Measurements from ENCODE around the gene TAF4.

Gene TAF4

DNA sequence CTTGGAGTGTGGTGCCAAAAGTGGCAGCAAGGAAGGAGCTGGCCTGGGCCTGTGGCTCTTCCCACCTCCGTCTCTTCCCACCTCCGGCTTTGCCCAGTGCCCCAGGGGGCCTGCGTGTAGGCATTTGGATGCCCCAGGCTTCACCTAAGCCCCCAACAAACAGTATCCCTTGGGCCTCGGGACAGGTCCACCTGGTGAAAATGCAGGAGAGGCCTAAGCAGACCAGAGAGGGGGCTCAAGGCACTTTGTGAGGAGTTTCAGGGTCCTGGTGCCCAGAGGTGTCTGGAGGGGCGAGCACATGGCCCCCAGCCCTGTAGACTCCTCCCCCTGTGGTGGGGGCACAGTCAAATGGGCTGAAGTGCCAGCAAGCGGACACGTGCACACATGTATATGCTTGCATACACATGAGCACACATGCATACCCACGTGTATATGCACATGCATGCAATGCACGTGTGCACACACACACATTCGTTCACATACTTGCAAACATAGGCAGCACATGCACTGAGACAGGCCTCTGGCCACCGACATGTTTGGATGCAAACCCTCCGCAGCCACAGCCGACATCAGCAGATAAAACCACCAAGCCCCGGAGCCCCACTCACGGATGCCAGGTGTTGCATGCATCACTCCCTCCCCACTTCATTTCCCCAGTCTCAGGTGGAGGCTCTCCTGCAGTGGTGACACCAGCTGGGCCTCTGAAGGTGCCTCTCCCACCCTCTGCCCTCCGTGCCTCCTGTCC lies 124.5 kb downstream of the TAF4 start:
- no peak for DNase-seq

GRCh38 chr20:61940491-61940890 lies 125.2 kb downstream of the TAF4 start:
- no peak for DNase-seq

DNA sequence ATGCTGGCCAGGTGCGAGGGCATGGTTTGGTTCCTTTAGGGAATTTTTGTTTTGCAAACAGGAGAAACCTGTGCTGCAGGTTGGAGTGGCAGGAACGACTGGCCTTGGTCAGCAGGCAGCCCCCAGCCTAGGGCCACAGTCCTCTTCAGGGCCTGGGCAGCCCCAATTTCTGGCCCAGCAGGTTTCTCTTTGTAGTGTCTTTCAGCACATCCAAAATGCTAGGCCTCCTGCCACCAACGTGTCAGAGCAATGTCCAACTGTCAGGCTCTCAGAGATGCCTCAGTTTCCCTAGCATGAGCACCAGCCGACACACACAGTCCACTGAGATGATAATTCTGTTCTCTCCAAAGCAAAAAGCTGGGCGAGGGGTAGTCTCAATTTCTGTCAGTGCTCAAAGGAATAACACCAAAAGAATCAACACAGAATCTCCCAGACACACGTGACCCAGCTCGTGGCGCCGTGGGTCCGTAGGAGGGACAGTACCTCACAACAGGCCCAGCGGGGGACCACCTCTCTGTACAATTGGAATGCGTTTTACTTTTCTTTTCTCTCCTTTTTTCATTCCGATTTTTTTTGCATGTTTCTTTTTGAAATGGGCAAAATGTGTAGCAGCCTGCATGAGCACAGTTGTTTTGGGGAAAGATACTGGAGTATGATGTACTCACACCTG lies 125.9 kb downstream of the TAF4 start:
- DNase-seq: no peak

GRCh38 chr20:61938839-61939690 lies 126.6 kb downstream of the TAF4 start:
- DNase-seq: no peak

- no peak for DNase-seq
These were observed 127.5 kb downstream of the TAF4 start for GRCh38 chr20:61937963-61938838.

DNA sequence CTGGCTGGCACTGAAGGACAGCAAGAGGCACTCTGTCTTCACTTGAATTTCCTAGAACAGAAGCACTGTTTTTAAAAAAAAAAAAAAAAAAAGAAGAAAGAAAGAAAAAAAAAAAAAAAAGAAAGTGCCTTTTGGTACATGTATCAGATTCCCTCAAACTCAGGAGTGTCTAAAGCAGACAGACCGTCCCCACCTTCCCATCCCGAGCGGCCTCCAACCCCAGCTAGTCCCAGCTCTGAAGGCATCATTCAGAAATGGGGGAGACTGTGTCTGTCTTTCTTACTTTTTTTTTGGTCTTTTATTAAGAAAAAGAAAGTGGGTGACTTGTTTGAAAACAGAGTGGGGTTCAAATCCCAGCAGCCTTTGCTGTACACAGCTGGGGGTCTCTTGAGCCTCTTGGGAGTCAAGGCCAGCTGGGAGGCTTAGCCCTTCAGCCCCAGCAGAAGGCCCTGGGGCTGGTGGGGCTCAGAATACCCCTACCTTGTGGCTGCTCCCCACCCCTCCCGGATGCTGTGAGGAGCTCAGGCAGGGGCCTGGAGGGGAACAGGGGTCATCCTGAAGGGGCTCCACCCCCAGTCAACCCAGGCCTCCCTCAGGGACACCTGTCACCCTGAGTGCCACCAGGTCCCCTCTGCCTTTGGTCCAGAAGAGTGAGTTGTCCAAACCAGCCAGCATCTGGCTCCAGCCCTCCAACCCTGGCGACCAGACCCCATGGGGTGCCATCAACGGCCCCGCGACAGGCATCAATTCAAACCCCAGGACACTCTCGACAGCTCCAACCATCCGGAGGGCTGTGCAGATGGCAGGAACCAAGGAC lies 128.3 kb downstream of the TAF4 start:
- no peak for DNase-seq

DNA sequence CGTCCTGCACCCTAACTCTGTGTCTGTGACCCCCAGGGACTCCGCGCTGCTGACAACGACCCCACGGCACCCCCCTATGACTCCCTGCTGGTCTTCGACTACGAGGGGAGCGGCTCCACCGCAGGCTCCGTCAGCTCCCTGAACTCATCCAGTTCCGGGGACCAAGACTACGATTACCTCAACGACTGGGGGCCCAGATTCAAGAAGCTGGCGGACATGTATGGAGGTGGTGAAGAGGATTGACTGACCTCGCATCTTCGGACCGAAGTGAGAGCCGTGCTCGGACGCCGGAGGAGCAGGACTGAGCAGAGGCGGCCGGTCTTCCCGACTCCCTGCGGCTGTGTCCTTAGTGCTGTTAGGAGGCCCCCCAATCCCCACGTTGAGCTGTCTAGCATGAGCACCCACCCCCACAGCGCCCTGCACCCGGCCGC lies 129.0 kb downstream of the TAF4 start:
- DNase-seq: no peak

DNA sequence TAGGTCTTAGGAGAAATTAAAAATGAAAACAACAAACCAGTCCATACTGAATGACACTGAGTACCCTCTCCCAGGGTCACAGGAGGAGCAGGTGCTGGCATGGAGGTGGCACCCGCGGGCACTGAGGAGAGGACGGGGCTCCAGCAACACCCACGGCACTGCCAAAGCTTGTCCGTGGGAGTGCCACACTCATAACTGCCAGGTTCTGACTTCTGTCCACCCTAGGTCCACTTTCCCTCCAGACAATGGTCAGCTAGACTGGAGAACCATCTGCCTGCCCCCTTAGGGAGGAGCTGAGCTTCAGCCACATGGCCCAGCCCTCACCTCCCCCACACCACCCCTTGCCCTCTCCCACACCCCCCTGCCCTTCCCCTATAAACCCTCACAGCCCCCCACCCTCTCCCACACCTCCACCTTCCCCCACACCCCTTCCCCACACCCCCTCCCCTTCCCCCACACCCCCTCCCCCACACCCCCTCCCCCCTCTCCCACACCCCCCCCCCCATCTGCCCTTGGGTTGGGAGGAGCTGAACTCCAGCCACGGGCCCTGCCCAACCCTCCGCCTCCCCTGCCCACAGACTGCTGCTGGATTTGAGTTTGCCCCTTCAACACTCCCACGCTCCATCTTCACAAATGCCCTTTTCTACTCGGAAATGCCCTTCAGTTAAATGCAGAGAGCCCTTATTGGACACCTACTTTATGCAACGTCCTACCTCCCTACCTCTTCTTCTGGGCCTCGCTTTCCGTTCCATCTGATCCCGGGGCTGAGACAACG lies 129.6 kb downstream of the TAF4 start:
- no peak for DNase-seq

DNA sequence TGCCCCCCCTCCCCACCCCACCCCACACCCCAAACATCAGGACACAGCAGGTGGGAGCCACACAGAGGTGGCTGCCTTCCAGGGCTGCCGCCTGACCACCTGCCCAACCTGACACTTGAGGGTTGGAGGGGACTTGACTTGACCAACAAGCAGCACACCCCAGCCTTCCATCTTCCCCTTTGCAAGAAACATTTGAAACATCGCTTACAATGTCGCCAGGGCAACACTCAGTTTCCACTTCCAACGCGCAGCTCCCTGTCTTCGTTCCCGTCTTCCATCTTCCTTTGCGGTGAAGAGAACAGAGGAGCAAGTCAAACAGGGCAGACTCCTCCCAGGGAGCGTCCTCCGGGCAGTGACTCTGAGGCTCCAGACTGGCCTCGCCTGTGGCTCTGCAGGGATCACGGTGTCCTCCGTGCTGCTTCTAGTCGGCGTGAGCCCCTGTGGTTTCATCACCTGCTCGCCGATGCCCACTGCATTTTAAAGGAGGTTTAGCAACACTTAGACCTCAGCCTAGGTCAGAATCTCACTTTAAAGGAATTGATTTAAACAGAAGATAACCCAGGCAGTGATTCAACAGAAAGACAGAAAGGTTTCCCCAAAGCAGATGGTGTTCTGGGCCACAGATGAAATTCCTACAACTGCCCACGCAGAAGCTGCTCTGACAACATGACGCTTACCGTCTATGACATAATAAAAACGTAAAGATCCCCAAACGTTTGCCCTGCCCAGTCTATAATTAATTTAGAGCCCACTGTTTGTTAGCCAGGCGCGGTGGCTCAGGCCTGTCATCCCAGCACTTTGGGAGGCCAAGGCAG lies 130.8 kb downstream of the TAF4 start:
- DNase-seq: no peak

- DNase-seq: no peak
These were observed 131.5 kb downstream of the TAF4 start for GRCh38 chr20:61933951-61934715.

DNA sequence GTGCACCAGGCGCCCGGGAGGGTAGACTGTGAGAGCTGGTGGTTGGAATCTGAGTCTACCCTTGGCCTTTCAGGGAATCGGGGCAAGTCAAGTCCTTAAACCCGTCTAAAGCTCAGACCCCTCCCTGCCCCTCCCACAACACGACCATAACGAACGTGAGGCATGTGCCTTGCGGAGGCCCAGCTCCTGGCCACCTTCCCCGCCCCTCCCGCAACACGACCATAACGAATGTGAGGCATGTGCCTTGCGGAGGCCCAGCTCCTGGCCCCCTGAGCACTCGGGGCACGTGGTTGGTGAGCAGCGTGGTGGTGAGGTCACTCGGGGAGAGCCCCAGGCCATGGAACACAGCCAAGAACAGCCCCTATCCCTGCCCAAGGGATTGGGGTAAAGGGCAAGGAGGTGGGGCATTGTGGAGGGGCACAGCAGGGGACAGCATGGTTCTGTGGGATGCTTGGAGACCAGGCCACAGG lies 132.2 kb downstream of the TAF4 start:
- no peak for DNase-seq

DNA sequence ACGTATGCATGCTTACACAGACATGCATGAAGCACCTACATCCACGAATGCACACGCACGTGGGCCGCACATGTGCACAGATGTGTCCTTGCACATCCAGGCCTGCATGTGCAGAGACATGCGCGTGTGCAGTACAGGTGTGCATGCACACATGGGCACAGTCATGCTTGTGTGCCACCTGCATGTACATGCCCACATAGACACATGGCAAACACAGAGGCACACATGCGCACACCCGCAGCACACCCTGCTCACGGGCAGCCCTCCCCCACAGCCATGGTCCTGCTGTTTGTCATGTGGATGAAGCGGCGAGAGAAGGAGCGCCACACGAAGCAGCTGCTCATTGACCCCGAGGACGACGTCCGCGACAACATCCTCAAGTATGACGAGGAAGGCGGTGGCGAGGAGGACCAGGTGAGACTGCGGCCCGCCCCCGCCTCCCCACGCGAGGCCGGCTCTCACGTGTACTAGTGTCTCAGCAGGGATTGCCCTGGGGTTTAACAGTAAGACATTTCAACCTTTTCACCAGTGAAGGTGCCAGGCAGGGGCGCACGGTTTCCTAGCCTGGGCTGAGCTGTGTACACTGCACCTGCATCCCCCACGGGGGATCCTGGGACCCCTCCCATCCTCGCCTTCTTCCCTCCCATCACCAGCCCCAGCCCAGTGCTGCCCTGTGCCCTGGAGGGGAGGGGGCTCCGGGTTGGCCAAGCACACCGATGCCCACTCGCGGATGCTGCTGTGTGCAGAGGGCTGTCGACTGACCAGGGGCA lies 132.8 kb downstream of the TAF4 start:
- DNase-seq: no peak

GRCh38 chr20:61932199-61932592 lies 133.5 kb downstream of the TAF4 start:
- no peak for DNase-seq

DNA sequence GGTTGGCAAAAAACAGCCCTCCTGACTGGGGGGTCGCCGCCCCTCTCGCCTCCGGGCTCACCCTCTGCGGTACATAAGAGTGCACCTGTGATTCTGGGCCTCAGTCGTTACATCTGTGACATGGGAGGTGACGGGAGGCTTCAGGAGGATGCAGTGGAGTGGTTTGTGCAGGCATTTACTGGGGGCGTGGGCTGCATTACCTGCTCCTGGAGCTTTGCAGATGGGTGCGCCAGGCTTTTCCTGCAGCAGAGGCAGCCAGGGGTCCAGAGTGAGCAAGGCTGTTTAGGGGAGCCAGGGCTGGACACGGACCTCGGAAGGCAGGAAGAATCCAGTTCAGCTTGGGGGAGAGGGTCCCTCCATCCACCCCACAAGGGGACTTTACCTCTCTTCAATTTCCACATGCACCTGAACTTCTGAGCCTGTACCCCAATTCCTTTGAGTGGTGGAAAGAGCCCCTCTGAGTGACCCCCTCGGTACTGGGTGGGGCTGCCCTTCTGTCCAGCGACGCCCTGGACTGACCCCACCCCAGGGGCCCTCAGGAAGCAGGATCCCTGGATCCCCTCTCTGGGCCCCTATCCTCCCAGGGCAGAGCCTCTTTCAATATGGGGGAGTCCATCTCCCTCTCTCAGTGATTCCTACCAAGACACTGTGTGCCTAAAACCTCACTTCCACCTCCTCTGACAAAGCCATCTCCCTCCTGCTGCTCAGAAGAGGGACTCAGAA lies 134.0 kb downstream of the TAF4 start:
- no peak for DNase-seq

DNA sequence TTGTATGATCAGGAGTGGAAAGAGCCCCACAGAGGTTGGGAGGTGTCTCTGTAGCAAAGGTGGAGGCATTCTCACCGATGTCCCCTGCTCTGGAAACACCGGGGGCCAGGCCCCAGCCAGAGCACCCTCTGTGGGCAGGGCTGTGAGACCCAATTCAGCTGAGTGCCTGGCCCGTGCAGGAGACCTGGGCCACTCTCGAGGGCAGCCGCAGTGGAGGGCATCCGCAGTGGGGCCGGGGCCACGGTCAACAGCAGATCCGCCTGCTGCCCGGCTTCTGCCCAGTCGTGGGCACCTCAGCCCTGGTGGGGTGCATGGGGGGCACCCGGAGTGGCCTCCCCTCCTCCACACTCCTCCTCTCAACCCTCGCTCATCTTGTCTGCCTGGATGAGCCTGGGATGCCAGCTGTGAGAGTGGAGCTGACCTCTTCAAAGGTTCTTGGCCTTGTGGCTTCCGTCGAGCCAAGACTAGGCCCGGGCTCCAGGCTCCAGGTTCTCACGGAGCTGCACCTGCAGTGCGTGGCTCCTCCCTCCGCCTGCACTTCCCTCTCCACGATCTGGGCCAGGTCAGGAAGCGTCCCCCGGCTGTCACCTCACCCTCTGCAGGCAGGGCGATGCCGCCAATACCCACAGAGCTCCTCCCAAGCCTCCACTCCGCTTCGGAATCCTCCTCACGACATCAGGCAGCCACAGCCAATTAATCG lies 134.8 kb downstream of the TAF4 start:
- DNase-seq: no peak

- no peak for DNase-seq
These were observed 135.6 kb downstream of the TAF4 start for GRCh38 chr20:61929971-61930666.

All from CD4-positive, alpha-beta T cell treated with Interleukin-6 for 4 hours (primary cell).